DND-41 (cell line): ENCODE measurements around the gene TMEM242.

Experiments used
- CTCF ChIP-seq: IDR thresholded peaks from 2 replicates; pipeline ENCODE4 v1.5.1; 2012; ENCODE audit warnings: borderline replicate concordance, low read length, moderate library complexity, mild to moderate bottlenecking; ENCODE audit not compliant: poor library complexity, severe bottlenecking; ENCODE audit errors: extremely low read depth
- EZH2 ChIP-seq: IDR thresholded peaks from 3 replicates; pipeline ENCODE4 v1.6.1; 2012; ENCODE audit warnings: borderline replicate concordance, low read depth, mild to moderate bottlenecking, moderate library complexity, low read length, inconsistent platforms; ENCODE audit not compliant: severe bottlenecking

GRCh38 chr6:157291356-157291755 lies 32.0 kb downstream of the TMEM242 start:
- TF ChIP-seq EZH2, result no peak
- TF ChIP-seq CTCF, result no peak
